GM18867 (cell line): ENCODE results near the gene NCBP3.
"Not testable (repeated sequence)": the region's sequence is repeated elsewhere in the genome, so short reads cannot be mapped to it uniquely, and the experiment has no call there.

ENCODE experiments used
- ATAC-seq: cut with Tn5 transposase; IDR thresholded peaks from one replicate; pipeline ENCODE4 v1.9.1; 2021; ENCODE audit warnings: mild to moderate bottlenecking, moderate library complexity; ENCODE audit not compliant: unreplicated experiment

The NCBP3 gene

GRCh38 chr17:3882276-3882675, 36.2 kb upstream of the NCBP3 start:
- no peak for ATAC-seq

GRCh38 chr17:3880983-3881382, 34.9 kb upstream of the NCBP3 start:
- no peak for ATAC-seq

- no peak for ATAC-seq
Measured at GRCh38 chr17:3879591-3880417, 33.8 kb upstream of the NCBP3 start.

- no peak for ATAC-seq
Measured at GRCh38 chr17:3879186-3879585, 33.1 kb upstream of the NCBP3 start.

- no peak for ATAC-seq
Measured at GRCh38 chr17:3877220-3877619, 31.2 kb upstream of the NCBP3 start.

GRCh38 chr17:3875317-3875716, 29.3 kb upstream of the NCBP3 start:
- no peak for ATAC-seq

- no peak for ATAC-seq
Measured at GRCh38 chr17:3873862-3874261, 27.8 kb upstream of the NCBP3 start.

GRCh38 chr17:3870871-3871306, 24.8 kb upstream of the NCBP3 start:
- no peak for ATAC-seq

- no peak for ATAC-seq
Measured at GRCh38 chr17:3867606-3868005, 21.6 kb upstream of the NCBP3 start.

- ATAC-seq: no peak
Measured at GRCh38 chr17:3867106-3867505, 21.1 kb upstream of the NCBP3 start.

- ATAC-seq: no peak
Measured at GRCh38 chr17:3866276-3866675, 20.2 kb upstream of the NCBP3 start.

- ATAC-seq: no peak
Measured at GRCh38 chr17:3865176-3865575, 19.1 kb upstream of the NCBP3 start.

- ATAC-seq: no peak
Measured at GRCh38 chr17:3864534-3864933, 18.5 kb upstream of the NCBP3 start.

GRCh38 chr17:3861761-3862681, 16.0 kb upstream of the NCBP3 start:
- no peak for ATAC-seq

- ATAC-seq: no peak
Measured at GRCh38 chr17:3860939-3861700, 15.1 kb upstream of the NCBP3 start.

GRCh38 chr17:3859940-3860339, 13.9 kb upstream of the NCBP3 start:
- no peak for ATAC-seq

GRCh38 chr17:3857261-3858105, 11.4 kb upstream of the NCBP3 start:
- ATAC-seq: no peak

- not testable (repeated sequence) for ATAC-seq
Measured at GRCh38 chr17:3854204-3854603, 8.2 kb upstream of the NCBP3 start.

- ATAC-seq: no peak
Measured at GRCh38 chr17:3852561-3852960, 6.5 kb upstream of the NCBP3 start.

GRCh38 chr17:3851461-3852100, 5.5 kb upstream of the NCBP3 start:
- ATAC-seq: no peak
